D721Med (cell line): Measurements from ENCODE around the gene CDH13.

ENCODE experiments used
- DNase-seq: peaks from one replicate; pipeline ENCODE4 v3.0.0; 2011; ENCODE audit warnings: low spot score; ENCODE audit not compliant: insufficient read length
- FAIRE-seq: peaks from 2 replicates; lab custom pipeline; 2011; peaks lifted over from hg19 to GRCh38; lab: Jason Lieb, UNC
- CTCF ChIP-seq: IDR thresholded peaks from 2 replicates; pipeline ENCODE4 v1.5.1; 2012; ENCODE audit warnings: mild to moderate bottlenecking, control low read depth; ENCODE audit not compliant: insufficient read depth; ENCODE audit errors: missing control alignments

CDH13 gene

GRCh38 chr16:83212301-83212841 is 585.6 kb downstream of the CDH13 start:
- FAIRE-seq, result no peak
- TF ChIP-seq CTCF, result no peak
- no peak for DNase-seq

- DNase-seq (no peak), FAIRE-seq (no peak)
- no peak for TF ChIP-seq CTCF
These were observed 587.9 kb downstream of the CDH13 start for GRCh38 chr16:83214671-83215070.

GRCh38 chr16:83215406-83216001 is 588.7 kb downstream of the CDH13 start:
- DNase-seq (no peak), FAIRE-seq (no peak)
- peak; percentile 17 for TF ChIP-seq CTCF

GRCh38 chr16:83219285-83219684 is 592.5 kb downstream of the CDH13 start:
- TF ChIP-seq CTCF, result no peak
- DNase-seq (no peak), FAIRE-seq (no peak)

GRCh38 chr16:83220066-83220465 is 593.3 kb downstream of the CDH13 start:
- no peak for TF ChIP-seq CTCF
- DNase-seq (no peak), FAIRE-seq (no peak)

GRCh38 chr16:83224642-83225041 is 597.9 kb downstream of the CDH13 start:
- TF ChIP-seq CTCF, result no peak
- DNase-seq, result no peak
- FAIRE-seq, result no peak

- no peak for FAIRE-seq
- TF ChIP-seq CTCF, result no peak
- no peak for DNase-seq
These were observed 600.6 kb downstream of the CDH13 start for GRCh38 chr16:83227336-83227735.
